ENCODE results near the gene SLC49A4.

SLC49A4 gene

GRCh38 chr3:122786066-122786465, 8.8 kb upstream of the SLC49A4 start:
- no peak for DNase-seq

GRCh38 chr3:122787872-122788271, 7.0 kb upstream of the SLC49A4 start:
- no peak for DNase-seq

GRCh38 chr3:122789585-122790273, 5.1 kb upstream of the SLC49A4 start:
- no peak for DNase-seq

- DNase-seq: peak; percentile 86
Measured at GRCh38 chr3:122793568-122794416, 1.1 kb upstream of the SLC49A4 start, which contains the start of gene HSPBAP1. Gene HSPBAP1, minus strand, starts transcription at chr3:122793831. Its CDS starts 151 bp downstream, at chr3:122793680.

GRCh38 chr3:122794483-122794778, 438 bp upstream of the SLC49A4 start:
- no peak for DNase-seq

GRCh38 chr3:122795674-122796195, 866 bp downstream of the SLC49A4 start:
- no peak for DNase-seq

- DNase-seq: no peak
Measured at GRCh38 chr3:122797291-122797690, 2.4 kb downstream of the SLC49A4 start.

- DNase-seq: no peak
Measured at GRCh38 chr3:122799322-122799721, 4.5 kb downstream of the SLC49A4 start.

- no peak for DNase-seq
Measured at GRCh38 chr3:122800031-122800430, 5.2 kb downstream of the SLC49A4 start.

GRCh38 chr3:122800706-122801237, 5.9 kb downstream of the SLC49A4 start:
- DNase-seq: no peak

GRCh38 chr3:122802323-122802722, 7.5 kb downstream of the SLC49A4 start:
- DNase-seq: no peak

- no peak for DNase-seq
Measured at GRCh38 chr3:122803977-122804376, 9.1 kb downstream of the SLC49A4 start.

- DNase-seq: no peak
Measured at GRCh38 chr3:122810734-122811133, 15.9 kb downstream of the SLC49A4 start.

- DNase-seq: no peak
Measured at GRCh38 chr3:122816587-122816986, 21.7 kb downstream of the SLC49A4 start.

GRCh38 chr3:122824465-122825381, 29.9 kb downstream of the SLC49A4 start:
- DNase-seq: no peak

- DNase-seq: no peak
Measured at GRCh38 chr3:122825460-122825859, 30.6 kb downstream of the SLC49A4 start.

- DNase-seq: no peak
Measured at GRCh38 chr3:122826278-122826677, 31.4 kb downstream of the SLC49A4 start.

GRCh38 chr3:122828281-122828680, 33.4 kb downstream of the SLC49A4 start:
- no peak for DNase-seq

- DNase-seq: no peak
Measured at GRCh38 chr3:122835590-122835989, 40.7 kb downstream of the SLC49A4 start.

GRCh38 chr3:122843604-122844003, 48.7 kb downstream of the SLC49A4 start:
- no peak for DNase-seq

GRCh38 chr3:122857019-122857418, 62.1 kb downstream of the SLC49A4 start:
- DNase-seq: no peak

- no peak for DNase-seq
Measured at GRCh38 chr3:122858373-122858772, 63.5 kb downstream of the SLC49A4 start.
